Lower leg skin (tissue), 3 donors: ENCODE measurements around the gene OSGIN1.

Source experiments
- CTCF ChIP-seq, 3 donors: fragments of 450-650 bp; IDR thresholded peaks; one replicate each; pipeline ENCODE4 v1.5.1; 2016; ENCODE audit warnings: antibody characterized with exemption in 3 of 3, mild to moderate bottlenecking in 3 of 3, moderate library complexity in 2 of 3
- POLR2A ChIP-seq, 2 donors: fragments of 450-650 bp; IDR thresholded peaks; one replicate each; pipeline ENCODE4 v1.6.1; 2016 to 2017; ENCODE audit warnings: antibody characterized with exemption in 2 of 2, mild to moderate bottlenecking in 1 of 2, moderate library complexity in 1 of 2

DNA sequence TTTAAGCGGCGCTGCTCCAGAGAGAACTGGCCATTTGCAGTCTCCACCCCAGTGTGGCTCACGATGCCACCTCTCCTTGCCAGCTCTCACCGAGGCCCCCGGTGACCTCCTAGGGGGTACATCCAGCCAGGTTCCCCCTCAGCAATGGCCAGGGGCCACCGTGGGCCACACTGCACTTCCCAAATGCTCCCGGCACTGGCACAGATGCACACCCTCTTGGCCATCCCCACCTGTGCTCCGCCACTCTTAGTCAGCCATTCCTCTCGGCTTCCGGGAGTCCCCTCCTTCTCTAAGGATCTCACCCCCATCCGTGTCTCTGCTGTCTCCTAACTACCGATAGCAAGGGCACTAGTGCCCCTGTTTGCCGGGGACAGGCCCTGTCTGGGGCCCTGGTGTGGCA is 28.4 kb upstream of the OSGIN1 start:
- TF ChIP-seq CTCF (IDR thresholded peaks at IDR 0.05) (no peak), POLR2A (IDR thresholded peaks at IDR 0.05) (no peak)
